Measurements from ENCODE around the gene P3R3URF. TPM values are rescaled to one million over a fixed set of nuclear protein-coding genes. Genes with fewer than 3 reads are reported as not detected.

P3R3URF gene
- polyA plus RNA-seq, 2 donors: not detected

DNA sequence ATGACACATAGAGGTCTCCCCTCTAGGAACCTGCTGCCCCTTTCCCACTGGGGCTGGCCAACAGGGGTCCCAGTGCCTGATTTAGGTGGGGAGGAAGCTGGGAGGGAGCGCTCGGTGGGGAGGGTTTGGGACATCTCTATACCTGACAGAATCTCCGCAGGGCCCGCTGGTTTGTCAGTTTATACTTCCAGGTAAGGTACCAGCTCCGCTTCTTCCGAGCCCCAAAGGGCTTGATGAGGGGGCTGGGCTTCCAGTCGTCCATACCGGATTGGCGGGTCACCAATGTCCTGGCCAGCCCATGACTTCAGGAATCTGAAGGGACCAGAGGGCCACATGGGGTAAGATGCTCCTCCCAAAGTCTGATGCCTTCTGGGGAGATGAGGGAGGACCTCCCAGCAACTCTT lies 21.3 kb upstream of the P3R3URF start:
- 47 to 53% methylated on average over 9 of the region's 9 CpGs for WGBS, 2 donors
- H3K4me1 ChIP-seq (ENCODE audit: control insufficient read depth in 2 of 2, insufficient read depth in 2 of 2, low read length in 1 of 2): peaks cover 0 to 3% of the 10 kb centered on the region in 2 donors
- H3K9me3 ChIP-seq (ENCODE audit: control insufficient read depth in 2 of 2, insufficient read depth in 1 of 2, low read depth in 1 of 2, low read length in 1 of 2): no peaks in the 10 kb centered on the region
- no peaks in the 10 kb centered on the region for H3K27me3 ChIP-seq (ENCODE audit: control insufficient read depth in 1 of 2, insufficient read depth in 2 of 2, low read length in 2 of 2)
- H3K4me3 ChIP-seq (ENCODE audit: low read depth in 1 of 2, low read length in 2 of 2): peak overlapping the region; percentile 68 to 74
- peaks cover 0 to 14% of the 10 kb centered on the region in 2 donors for H3K36me3 ChIP-seq (ENCODE audit: control insufficient read depth in 2 of 2, insufficient read depth in 2 of 2, low read length in 1 of 2)
- peak overlapping the region in 1 of 2 donors; percentile 69 for H3K27ac ChIP-seq (ENCODE audit: low read depth in 2 of 2, low read length in 1 of 2)

DNA sequence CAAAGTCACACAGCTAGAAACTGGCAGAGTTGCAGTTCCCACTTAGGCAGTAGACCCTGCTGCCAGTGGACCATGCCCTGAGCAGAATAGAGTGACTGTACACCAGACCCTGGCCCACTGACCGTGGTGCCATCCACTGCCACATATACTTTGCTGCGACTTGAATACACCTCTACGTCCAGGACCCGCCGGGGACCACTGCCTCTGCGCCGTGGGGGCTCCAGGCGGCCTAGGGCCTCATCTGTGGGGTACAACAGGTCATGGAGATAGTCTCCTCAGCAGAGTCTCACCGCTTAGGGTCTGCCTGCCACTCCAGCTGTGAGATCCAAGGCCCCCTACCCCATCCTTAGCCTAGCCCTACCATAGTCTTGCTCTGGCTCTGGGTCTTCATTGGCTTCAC lies 20.3 kb upstream of the P3R3URF start:
- Histone ChIP-seq H3K27me3 (ENCODE audit: control insufficient read depth in 1 of 2, insufficient read depth in 2 of 2, low read length in 2 of 2) (no peaks in the 10 kb centered on the region), H3K27ac (ENCODE audit: low read depth in 2 of 2, low read length in 1 of 2) (no peak overlapping the region), H3K4me1 (ENCODE audit: control insufficient read depth in 2 of 2, insufficient read depth in 2 of 2, low read length in 1 of 2) (peaks cover 0 to 3% of the 10 kb centered on the region in 2 donors), H3K9me3 (ENCODE audit: control insufficient read depth in 2 of 2, insufficient read depth in 1 of 2, low read depth in 1 of 2, low read length in 1 of 2) (no peaks in the 10 kb centered on the region), H3K36me3 (ENCODE audit: control insufficient read depth in 2 of 2, insufficient read depth in 2 of 2, low read length in 1 of 2) (peaks cover 0 to 21% of the 10 kb centered on the region in 2 donors), H3K4me3 (ENCODE audit: low read depth in 1 of 2, low read length in 2 of 2) (no peak overlapping the region)
- WGBS, 2 donors: 93 to 95% methylated on average over 9 of the region's 9 CpGs

DNA sequence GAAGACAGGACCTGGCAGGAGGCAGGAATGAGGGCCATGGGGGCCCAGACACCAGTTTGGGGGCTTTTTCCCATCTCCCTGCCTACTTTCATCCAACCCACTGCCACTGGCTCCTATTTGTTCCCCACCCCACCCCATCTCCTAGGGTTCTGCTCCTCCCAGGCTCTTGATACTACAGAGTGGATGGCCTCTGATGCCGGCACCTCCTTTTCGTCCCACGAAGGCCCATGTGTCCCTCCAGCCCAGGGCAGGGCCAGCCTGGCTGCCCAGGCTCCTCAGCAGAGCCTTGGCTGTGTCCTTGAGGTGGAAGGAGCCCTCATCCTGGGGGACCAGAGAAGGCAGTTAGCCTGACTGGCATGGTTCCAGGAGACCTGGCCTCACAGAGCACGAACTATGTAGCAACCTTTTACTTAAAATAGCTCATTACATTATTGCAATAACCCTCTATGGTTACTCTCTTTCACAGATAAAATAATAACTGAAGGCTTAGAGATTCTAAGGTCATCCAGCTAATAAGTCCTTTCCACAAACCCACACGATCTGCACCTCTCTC lies 18.4 kb upstream of the P3R3URF start:
- H3K4me1 ChIP-seq (ENCODE audit: control insufficient read depth in 2 of 2, insufficient read depth in 2 of 2, low read length in 1 of 2): peaks cover 0 to 3% of the 10 kb centered on the region in 2 donors
- no peaks in the 10 kb centered on the region for H3K9me3 ChIP-seq (ENCODE audit: control insufficient read depth in 2 of 2, insufficient read depth in 1 of 2, low read depth in 1 of 2, low read length in 1 of 2)
- WGBS, 2 donors: 77 to 81% methylated on average over 5 of the region's 5 CpGs
- H3K27ac ChIP-seq (ENCODE audit: low read depth in 2 of 2, low read length in 1 of 2): no peak overlapping the region
- no peak overlapping the region for H3K4me3 ChIP-seq (ENCODE audit: low read depth in 1 of 2, low read length in 2 of 2)
- H3K27me3 ChIP-seq (ENCODE audit: control insufficient read depth in 1 of 2, insufficient read depth in 2 of 2, low read length in 2 of 2): no peaks in the 10 kb centered on the region
- peaks cover 6 to 21% of the 10 kb centered on the region in 2 donors for H3K36me3 ChIP-seq (ENCODE audit: control insufficient read depth in 2 of 2, insufficient read depth in 2 of 2, low read length in 1 of 2)

DNA sequence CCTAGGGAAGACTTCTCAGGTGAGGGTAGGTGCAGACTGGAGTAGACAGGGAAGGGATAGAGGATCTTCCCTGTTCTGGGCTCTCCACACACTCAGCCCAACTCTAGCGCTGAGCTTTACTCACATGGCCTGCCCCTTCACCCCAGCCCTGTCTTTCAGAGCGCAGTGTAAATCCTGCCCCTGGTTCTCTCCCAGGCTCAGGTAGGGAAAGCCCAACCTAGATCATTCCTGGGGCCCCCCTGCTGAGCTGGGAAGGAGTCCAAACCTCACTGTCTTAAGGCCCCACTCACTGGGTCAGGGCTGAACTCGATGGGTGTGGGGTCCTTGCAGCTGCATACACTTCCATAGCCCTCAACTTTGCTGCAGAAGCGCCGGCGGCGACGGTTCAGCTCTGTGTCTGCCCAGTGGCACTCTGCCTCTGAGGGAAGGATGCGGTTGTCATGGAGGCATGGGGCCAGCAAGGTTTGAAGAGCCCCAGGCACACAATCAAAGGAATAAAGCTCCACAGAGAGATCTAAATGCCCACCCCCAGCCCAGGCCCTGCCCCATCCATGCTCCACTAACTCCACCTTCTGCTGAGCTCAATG lies 17.8 kb upstream of the P3R3URF start:
- Histone ChIP-seq H3K36me3 (ENCODE audit: control insufficient read depth in 2 of 2, insufficient read depth in 2 of 2, low read length in 1 of 2) (peaks cover 6 to 21% of the 10 kb centered on the region in 2 donors), H3K4me1 (ENCODE audit: control insufficient read depth in 2 of 2, insufficient read depth in 2 of 2, low read length in 1 of 2) (peaks cover 0 to 3% of the 10 kb centered on the region in 2 donors), H3K9me3 (ENCODE audit: control insufficient read depth in 2 of 2, insufficient read depth in 1 of 2, low read depth in 1 of 2, low read length in 1 of 2) (no peaks in the 10 kb centered on the region), H3K4me3 (ENCODE audit: low read depth in 1 of 2, low read length in 2 of 2) (no peak overlapping the region), H3K27me3 (ENCODE audit: control insufficient read depth in 1 of 2, insufficient read depth in 2 of 2, low read length in 2 of 2) (no peaks in the 10 kb centered on the region), H3K27ac (ENCODE audit: low read depth in 2 of 2, low read length in 1 of 2) (no peak overlapping the region)
- WGBS, 2 donors: 86 to 89% methylated on average over 9 of the region's 9 CpGs

DNA sequence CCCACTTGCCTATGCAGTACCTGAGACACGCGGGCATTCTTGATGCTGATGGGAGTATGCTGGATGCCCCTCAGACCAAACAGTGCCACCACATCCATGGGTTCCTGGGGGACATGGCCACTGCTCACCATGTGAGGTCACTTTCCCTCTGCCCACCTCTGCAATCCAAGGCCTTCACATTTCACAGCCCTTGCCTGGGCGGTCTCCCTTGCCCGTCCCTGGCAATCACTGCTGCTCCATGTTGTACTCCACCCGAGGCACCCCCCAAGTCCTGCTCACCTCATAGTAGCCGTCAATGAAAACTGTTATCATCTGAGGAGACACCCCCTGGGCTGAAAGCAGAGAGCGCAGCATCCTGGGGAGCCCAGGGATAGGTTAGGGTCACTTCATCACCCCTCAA lies 17.0 kb upstream of the P3R3URF start:
- H3K9me3 ChIP-seq (ENCODE audit: control insufficient read depth in 2 of 2, insufficient read depth in 1 of 2, low read depth in 1 of 2, low read length in 1 of 2): no peaks in the 10 kb centered on the region
- no peak overlapping the region for H3K4me3 ChIP-seq (ENCODE audit: low read depth in 1 of 2, low read length in 2 of 2)
- H3K27me3 ChIP-seq (ENCODE audit: control insufficient read depth in 1 of 2, insufficient read depth in 2 of 2, low read length in 2 of 2): no peaks in the 10 kb centered on the region
- H3K36me3 ChIP-seq (ENCODE audit: control insufficient read depth in 2 of 2, insufficient read depth in 2 of 2, low read length in 1 of 2): peaks cover 6 to 21% of the 10 kb centered on the region in 2 donors
- H3K4me1 ChIP-seq (ENCODE audit: control insufficient read depth in 2 of 2, insufficient read depth in 2 of 2, low read length in 1 of 2): peaks cover under 1 to 3% of the 10 kb centered on the region in 2 donors
- no peak overlapping the region for H3K27ac ChIP-seq (ENCODE audit: low read depth in 2 of 2, low read length in 1 of 2)
- WGBS, 2 donors: 94 to 95% methylated on average over 7 of the region's 7 CpGs

DNA sequence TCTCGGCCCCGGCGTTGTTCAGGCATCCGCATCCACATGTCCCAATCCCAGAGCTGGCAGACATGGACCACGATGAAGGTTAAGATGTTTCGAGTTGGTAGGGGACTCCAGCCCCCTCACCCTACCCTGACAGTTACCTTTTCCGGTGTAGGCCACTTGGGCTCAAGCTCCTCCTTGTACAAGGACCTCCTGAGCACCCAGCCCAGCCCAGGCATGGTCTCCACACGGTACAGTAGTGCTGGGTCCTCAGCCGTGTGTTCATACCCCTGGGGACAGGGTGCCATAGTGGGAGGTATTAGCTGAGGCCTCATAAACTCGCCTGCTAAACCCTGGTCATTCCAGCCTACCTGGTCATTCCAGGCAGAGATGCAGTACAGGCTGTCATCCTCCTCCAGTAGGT lies 15.9 kb upstream of the P3R3URF start:
- peaks cover 3 to 7% of the 10 kb centered on the region in 2 donors for H3K4me1 ChIP-seq (ENCODE audit: control insufficient read depth in 2 of 2, insufficient read depth in 2 of 2, low read length in 1 of 2)
- H3K9me3 ChIP-seq (ENCODE audit: control insufficient read depth in 2 of 2, insufficient read depth in 1 of 2, low read depth in 1 of 2, low read length in 1 of 2): no peaks in the 10 kb centered on the region
- no peak overlapping the region for H3K4me3 ChIP-seq (ENCODE audit: low read depth in 1 of 2, low read length in 2 of 2)
- H3K27ac ChIP-seq (ENCODE audit: low read depth in 2 of 2, low read length in 1 of 2): no peak overlapping the region
- H3K36me3 ChIP-seq (ENCODE audit: control insufficient read depth in 2 of 2, insufficient read depth in 2 of 2, low read length in 1 of 2): peaks cover 6 to 25% of the 10 kb centered on the region in 2 donors
- H3K27me3 ChIP-seq (ENCODE audit: control insufficient read depth in 1 of 2, insufficient read depth in 2 of 2, low read length in 2 of 2): no peaks in the 10 kb centered on the region
- WGBS, 2 donors: 92 to 93% methylated on average over 10 of the region's 10 CpGs

DNA sequence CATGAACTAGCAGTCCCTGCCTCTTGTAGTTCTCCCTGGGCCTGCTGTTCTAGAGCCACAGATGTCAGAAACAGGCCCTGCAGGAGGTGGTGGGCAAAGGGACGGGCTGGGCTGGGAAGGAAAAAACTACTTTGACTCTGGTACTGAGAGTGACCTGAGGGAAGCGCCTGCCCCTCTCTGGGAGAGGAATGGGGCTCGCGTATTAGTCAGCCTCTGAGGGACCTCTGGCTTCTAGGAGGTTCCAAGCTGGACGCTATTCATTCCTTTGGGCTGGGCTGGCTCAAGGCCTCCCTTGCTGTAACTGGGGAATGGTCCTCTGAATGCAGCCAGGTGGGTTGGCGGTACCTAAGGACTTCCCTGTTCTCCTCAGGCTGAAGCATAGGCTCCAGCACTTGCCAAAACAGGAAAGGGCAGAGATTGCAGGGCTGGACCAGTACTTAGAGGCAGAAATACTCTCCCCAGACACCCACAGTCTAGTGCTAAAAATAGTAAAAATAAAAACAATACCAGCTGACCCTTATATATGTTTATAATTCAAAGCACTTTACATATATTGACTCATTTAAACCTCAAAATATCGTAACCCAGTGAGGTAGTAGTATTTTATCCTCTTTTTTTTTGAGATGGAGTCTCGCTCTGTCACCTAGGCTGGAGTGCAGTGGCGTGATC lies 14.9 kb upstream of the P3R3URF start:
- H3K4me3 ChIP-seq (ENCODE audit: low read depth in 1 of 2, low read length in 2 of 2): no peak overlapping the region
- H3K27me3 ChIP-seq (ENCODE audit: control insufficient read depth in 1 of 2, insufficient read depth in 2 of 2, low read length in 2 of 2): no peaks in the 10 kb centered on the region
- 88 to 90% methylated on average over 9 of the region's 9 CpGs for WGBS, 2 donors
- H3K36me3 ChIP-seq (ENCODE audit: control insufficient read depth in 2 of 2, insufficient read depth in 2 of 2, low read length in 1 of 2): peaks cover 6 to 25% of the 10 kb centered on the region in 2 donors
- no peak overlapping the region for H3K27ac ChIP-seq (ENCODE audit: low read depth in 2 of 2, low read length in 1 of 2)
- no peaks in the 10 kb centered on the region for H3K9me3 ChIP-seq (ENCODE audit: control insufficient read depth in 2 of 2, insufficient read depth in 1 of 2, low read depth in 1 of 2, low read length in 1 of 2)
- peaks cover 3 to 7% of the 10 kb centered on the region in 2 donors for H3K4me1 ChIP-seq (ENCODE audit: control insufficient read depth in 2 of 2, insufficient read depth in 2 of 2, low read length in 1 of 2)

DNA sequence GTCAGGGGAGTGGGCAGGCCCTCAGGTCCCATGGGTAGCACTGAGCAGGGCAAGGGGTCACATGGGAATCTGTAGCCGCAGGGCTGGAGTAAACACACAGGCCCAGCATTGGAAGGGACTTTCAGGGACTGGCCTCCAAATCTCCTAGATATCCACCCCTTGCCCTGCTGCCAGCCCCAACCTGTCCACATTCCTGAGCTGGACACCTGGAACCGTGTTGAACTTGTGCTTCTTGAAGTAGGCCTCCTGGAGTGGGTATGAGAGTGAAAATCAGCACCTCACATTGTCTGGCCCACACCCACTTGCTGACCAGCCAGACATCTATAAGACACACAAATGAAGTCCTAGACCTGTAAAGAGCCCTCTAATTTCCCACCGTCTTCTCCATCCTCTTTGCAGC lies 14.3 kb upstream of the P3R3URF start:
- Histone ChIP-seq H3K27ac (ENCODE audit: low read depth in 2 of 2, low read length in 1 of 2) (no peak overlapping the region), H3K4me1 (ENCODE audit: control insufficient read depth in 2 of 2, insufficient read depth in 2 of 2, low read length in 1 of 2) (peaks cover 3 to 7% of the 10 kb centered on the region in 2 donors), H3K4me3 (ENCODE audit: low read depth in 1 of 2, low read length in 2 of 2) (no peak overlapping the region), H3K36me3 (ENCODE audit: control insufficient read depth in 2 of 2, insufficient read depth in 2 of 2, low read length in 1 of 2) (peaks cover 6 to 22% of the 10 kb centered on the region in 2 donors), H3K27me3 (ENCODE audit: control insufficient read depth in 1 of 2, insufficient read depth in 2 of 2, low read length in 2 of 2) (no peaks in the 10 kb centered on the region), H3K9me3 (ENCODE audit: control insufficient read depth in 2 of 2, insufficient read depth in 1 of 2, low read depth in 1 of 2, low read length in 1 of 2) (no peaks in the 10 kb centered on the region)
- 65 to 75% methylated on average over 3 of the region's 3 CpGs for WGBS, 2 donors

DNA sequence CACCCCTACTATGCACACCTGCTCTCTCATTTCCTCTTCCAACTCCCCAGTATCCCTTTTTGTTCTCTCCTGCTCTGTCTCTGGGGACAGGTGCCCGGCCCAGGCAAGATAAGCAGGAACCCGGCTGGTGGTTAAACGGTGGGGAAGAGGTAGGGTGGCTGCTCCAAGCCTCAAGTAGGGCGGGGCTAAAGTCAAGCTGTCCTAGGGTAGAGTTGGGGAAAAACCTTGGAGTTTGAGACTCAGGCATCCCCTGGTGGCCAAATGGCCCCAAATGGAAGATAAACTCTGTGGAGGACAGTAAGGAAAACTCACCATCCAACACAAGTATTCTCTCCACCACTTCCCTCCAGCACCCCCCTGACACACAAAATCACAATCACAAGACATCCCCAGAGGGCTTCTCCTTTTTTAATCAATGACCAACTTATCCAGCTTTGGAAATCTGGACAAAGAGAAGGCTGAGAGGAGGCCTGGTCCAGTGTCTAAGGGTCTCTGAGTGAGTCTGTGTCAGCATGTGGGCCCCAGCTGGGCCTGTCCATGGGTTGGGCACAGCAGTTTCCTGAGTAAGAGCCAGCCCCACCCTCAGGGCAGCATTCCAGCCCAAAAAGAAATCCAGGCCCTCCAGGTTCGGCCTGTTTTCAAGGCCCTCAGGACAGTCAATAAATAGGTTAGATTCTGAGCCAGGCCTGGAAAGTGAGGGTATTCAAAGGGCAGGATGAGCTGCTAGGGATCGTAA lies 12.2 kb upstream of the P3R3URF start:
- WGBS, 2 donors: 57 to 61% methylated on average over 6 of the region's 6 CpGs
- Histone ChIP-seq H3K27ac (ENCODE audit: low read depth in 2 of 2, low read length in 1 of 2) (peak overlapping the region in 1 of 2 donors; percentile 24), H3K36me3 (ENCODE audit: control insufficient read depth in 2 of 2, insufficient read depth in 2 of 2, low read length in 1 of 2) (peaks cover 6 to 18% of the 10 kb centered on the region in 2 donors), H3K4me1 (ENCODE audit: control insufficient read depth in 2 of 2, insufficient read depth in 2 of 2, low read length in 1 of 2) (peaks cover 3 to 23% of the 10 kb centered on the region in 2 donors), H3K4me3 (ENCODE audit: low read depth in 1 of 2, low read length in 2 of 2) (no peak overlapping the region), H3K9me3 (ENCODE audit: control insufficient read depth in 2 of 2, insufficient read depth in 1 of 2, low read depth in 1 of 2, low read length in 1 of 2) (no peaks in the 10 kb centered on the region), H3K27me3 (ENCODE audit: control insufficient read depth in 1 of 2, insufficient read depth in 2 of 2, low read length in 2 of 2) (no peaks in the 10 kb centered on the region)

All from esophagus (tissue), 2 donors.